Thymus (tissue), 11 donors: ENCODE measurements around the gene POU4F3. TPM values are rescaled to one million over a fixed set of nuclear protein-coding genes. Genes with fewer than 3 reads are reported as not detected.
A peak's percentile ranks its signal among the peaks of the same experiment; 100 is the strongest.

ENCODE experiments used
- DNase-seq, 9 donors: peaks; one replicate each; pipeline ENCODE4 v3.0.0-alpha.2; 2013; ENCODE audit warnings: low spot score in 9 of 9, low read depth in 6 of 9, missing footprints in 1 of 9
- H3K27ac ChIP-seq, 2 donors: one replicate each; pipeline ENCODE4 v1.5.1; 2013; ENCODE audit warnings: control low read depth in 1 of 2, low read depth in 1 of 2, low read length in 1 of 2, mild to moderate bottlenecking in 1 of 2, moderate library complexity in 1 of 2
- H3K27me3 ChIP-seq, 2 donors: one replicate each; pipeline ENCODE4 v1.5.1; 2013; ENCODE audit warnings: low read length in 1 of 2; ENCODE audit not compliant: control insufficient read depth in 2 of 2, insufficient read depth in 1 of 2
- H3K36me3 ChIP-seq, 2 donors: one replicate each; pipeline ENCODE4 v1.5.1; 2013; ENCODE audit warnings: low read length in 1 of 2, mild to moderate bottlenecking in 1 of 2, moderate library complexity in 1 of 2; ENCODE audit not compliant: control insufficient read depth in 2 of 2, insufficient read depth in 2 of 2
- H3K4me1 ChIP-seq, 2 donors: one replicate each; pipeline ENCODE4 v1.5.1; 2013; ENCODE audit warnings: low read length in 2 of 2; ENCODE audit not compliant: control insufficient read depth in 2 of 2, insufficient read depth in 2 of 2
- H3K4me3 ChIP-seq, 2 donors: one replicate each; pipeline ENCODE4 v1.5.1; 2013; ENCODE audit warnings: low read length in 2 of 2, control low read depth in 1 of 2, mild to moderate bottlenecking in 1 of 2
- H3K9me3 ChIP-seq, 2 donors: one replicate each; pipeline ENCODE4 v1.5.1; 2013; ENCODE audit warnings: low read length in 1 of 2, mild to moderate bottlenecking in 1 of 2; ENCODE audit not compliant: control insufficient read depth in 2 of 2, insufficient read depth in 1 of 2
- WGBS: extraction: QIAGEN DNeasy Blood & Tissue Kit; methylation state at CpG from one replicate; pipeline ENCODE4 v1.1.7; 2013; 5-methylcytosine and 5-hydroxymethylcytosine counted together
- polyA plus RNA-seq: library from polyadenylated mRNA; stranded (reverse); fragments of 200-250 nt; gene quantifications from one replicate; pipeline ENCODE4 v1.2.3, GENCODE V29; 2013
- total RNA-seq: library from RNA; stranded (reverse); fragments of 120-200 nt; gene quantifications from one replicate; pipeline ENCODE4 v1.2.4, GENCODE V29; 2013
- donor health status: healthy.

POU4F3 gene
- total and polyA plus RNA-seq, 2 donors = 0.09 to 0.25 TPM

GRCh38 chr5:146307796-146308195 is 30.8 kb upstream of the POU4F3 start:
- Histone ChIP-seq H3K4me3 (no peak overlapping the region), H3K36me3 (no peaks in the 10 kb centered on the region), H3K27me3 (peaks cover 0 to 8% of the 10 kb centered on the region in 2 donors), H3K4me1 (no peaks in the 10 kb centered on the region), H3K9me3 (no peaks in the 10 kb centered on the region), H3K27ac (no peak overlapping the region)
- 91% methylated on average over 2 of the region's 2 CpGs for WGBS
- no peak for DNase-seq

GRCh38 chr5:146310540-146310939 is 28.1 kb upstream of the POU4F3 start:
- DNase-seq = no peak
- H3K4me3 ChIP-seq = no peak overlapping the region
- no peaks in the 10 kb centered on the region for H3K4me1 ChIP-seq
- peaks cover 0 to 11% of the 10 kb centered on the region in 2 donors for H3K27me3 ChIP-seq
- H3K9me3 ChIP-seq = no peaks in the 10 kb centered on the region
- H3K27ac ChIP-seq = no peak overlapping the region
- H3K36me3 ChIP-seq = no peaks in the 10 kb centered on the region

- no peak for DNase-seq
- Histone ChIP-seq H3K27ac (no peak overlapping the region), H3K4me1 (no peaks in the 10 kb centered on the region), H3K9me3 (no peaks in the 10 kb centered on the region), H3K4me3 (no peak overlapping the region), H3K27me3 (peaks cover 0 to 11% of the 10 kb centered on the region in 2 donors), H3K36me3 (no peaks in the 10 kb centered on the region)
- WGBS = 99% methylated on average over 5 of the region's 5 CpGs
These were observed 27.4 kb upstream of the POU4F3 start for GRCh38 chr5:146311278-146311677.

- WGBS = 8% methylated on average over 7 of the region's 7 CpGs
- no peak overlapping the region for H3K27ac ChIP-seq
- no peaks in the 10 kb centered on the region for H3K36me3 ChIP-seq
- DNase-seq = peak in 1 of 9 donors; percentile 4
- peaks cover 0 to 11% of the 10 kb centered on the region in 2 donors for H3K27me3 ChIP-seq
- H3K9me3 ChIP-seq = no peaks in the 10 kb centered on the region
- no peaks in the 10 kb centered on the region for H3K4me1 ChIP-seq
- no peak overlapping the region for H3K4me3 ChIP-seq
These were observed 25.6 kb upstream of the POU4F3 start for GRCh38 chr5:146313027-146313426.

GRCh38 chr5:146321571-146321970 is 17.1 kb upstream of the POU4F3 start:
- no peaks in the 10 kb centered on the region for H3K4me1 ChIP-seq
- 97% methylated on average over 1 of the region's 1 CpG for WGBS

GRCh38 chr5:146327257-146327870 is 11.3 kb upstream of the POU4F3 start:
- Histone ChIP-seq H3K27ac (no peak overlapping the region), H3K36me3 (no peaks in the 10 kb centered on the region), H3K9me3 (no peaks in the 10 kb centered on the region), H3K4me1 (no peaks in the 10 kb centered on the region), H3K4me3 (no peak overlapping the region), H3K27me3 (peaks cover 0 to 14% of the 10 kb centered on the region in 2 donors)
- WGBS = 86% methylated on average over 7 of the region's 7 CpGs
- DNase-seq = no peak

More at GRCh38 chr5:146321571-146321970, 17.1 kb upstream of the POU4F3 start:
- no peak for DNase-seq
- H3K27me3 ChIP-seq = peaks cover 0 to 2% of the 10 kb centered on the region in 2 donors
- H3K4me3 ChIP-seq = no peak overlapping the region
- H3K36me3 ChIP-seq = no peaks in the 10 kb centered on the region
- H3K27ac ChIP-seq = no peak overlapping the region
- no peaks in the 10 kb centered on the region for H3K9me3 ChIP-seq

GRCh38 chr5:146327989-146328388 is 10.7 kb upstream of the POU4F3 start:
- DNase-seq = no peak
- H3K27ac ChIP-seq = no peak overlapping the region
- no peaks in the 10 kb centered on the region for H3K9me3 ChIP-seq
- H3K4me3 ChIP-seq = no peak overlapping the region
- no peaks in the 10 kb centered on the region for H3K36me3 ChIP-seq
- H3K27me3 ChIP-seq = peaks cover 1 to 20% of the 10 kb centered on the region in 2 donors
- 35% methylated on average over 1 of the region's 1 CpG for WGBS
- no peaks in the 10 kb centered on the region for H3K4me1 ChIP-seq

GRCh38 chr5:146329697-146330096 is 8.9 kb upstream of the POU4F3 start:
- H3K36me3 ChIP-seq = no peaks in the 10 kb centered on the region
- H3K4me1 ChIP-seq = no peaks in the 10 kb centered on the region
- H3K9me3 ChIP-seq = no peaks in the 10 kb centered on the region
- no peak for DNase-seq
- H3K4me3 ChIP-seq = no peak overlapping the region
- H3K27ac ChIP-seq = no peak overlapping the region
- peaks cover 10 to 37% of the 10 kb centered on the region in 2 donors for H3K27me3 ChIP-seq
- 96% methylated on average over 2 of the region's 2 CpGs for WGBS

GRCh38 chr5:146331423-146331822 is 7.2 kb upstream of the POU4F3 start:
- H3K27me3 ChIP-seq = peaks cover 19 to 50% of the 10 kb centered on the region in 2 donors
- no peaks in the 10 kb centered on the region for H3K4me1 ChIP-seq
- no peak for DNase-seq
- WGBS = 1% methylated on average over 2 of the region's 2 CpGs
- no peaks in the 10 kb centered on the region for H3K9me3 ChIP-seq
- no peak overlapping the region for H3K27ac ChIP-seq
- no peaks in the 10 kb centered on the region for H3K36me3 ChIP-seq
- H3K4me3 ChIP-seq = no peak overlapping the region
